K562 (cell line): ENCODE results near the gene SLC13A3. TPM values are rescaled to one million over a fixed set of nuclear protein-coding genes. Genes with fewer than 3 reads are reported as not detected.

Experiments used
- ATAC-seq: fragments of 200-7000 bp; cut with Tn5 transposase; 3 replicates; pipeline ENCODE4 v1.9.1; 2020; ENCODE audit warnings: moderate library complexity
- BruUV-seq: library from RNA; stranded (reverse); fragments of 400-500 nt; replicated peaks from 2 replicates; lab custom pipeline; 2021; lab: Mats Ljungman, UMichigan
- CTCF ChIA-PET: fragments of 300-600 bp; formaldehyde crosslinking; extraction: SDS; loops from one replicate; lab custom pipeline; 2021; ENCODE audit warnings: low intra/inter-chr PET ratio; lab: Yijun Ruan, JAX
- POLR2A ChIA-PET: fragments of 300-600, 350-650 bp; sonication (Branson Sonifier 250); formaldehyde crosslinking; extraction: SDS; loops from one replicate; lab custom pipeline; 2021; ENCODE audit warnings: antibody characterized with exemption, inconsistent platforms; lab: Yijun Ruan, JAX
- DNase-seq, 4 experiments: peaks; one replicate each; pipeline versions ENCODE4 v3.0.0 to v3.0.0-alpha.2; 2011 to 2018; ENCODE audit warnings: low spot score in 3 of 4, mixed read lengths in 3 of 4; ENCODE audit errors: extremely low read depth in 1 of 4
- FAIRE-seq: peaks from 2 replicates; lab custom pipeline; 2011; peaks lifted over from hg19 to GRCh38; lab: Jason Lieb, UNC
- H2AFZ ChIP-seq: 2 replicates; pipeline ENCODE4 v1.6.0; 2011; ENCODE audit warnings: low read depth, low read length, control low read depth, inconsistent platforms
- H3K27ac ChIP-seq: fragments of 200-600 bp; 3 replicates; pipeline ENCODE4 v1.8.0; 2011; ENCODE audit warnings: low read depth, mild to moderate bottlenecking, control low read depth, inconsistent platforms, low read length, moderate library complexity, mixed read lengths; ENCODE audit errors: extremely low read depth
- H3K27me3 ChIP-seq, 2 experiments: fragments of 300-600 bp in 1 of 2; 2 replicates in 1 of 2; 3 replicates in 1 of 2; pipeline versions ENCODE4 v1.6.0 to v1.8.0; 2011; ENCODE audit warnings: inconsistent platforms in 2 of 2, low read length in 2 of 2, mild to moderate bottlenecking in 1 of 2, mixed read lengths in 1 of 2, moderate library complexity in 1 of 2; ENCODE audit not compliant: control insufficient read depth in 2 of 2, insufficient read depth in 2 of 2
- H3K36me3 ChIP-seq: fragments of 300-600 bp; 3 replicates; pipeline ENCODE4 v1.8.0; 2011; ENCODE audit warnings: mild to moderate bottlenecking, low read length, inconsistent platforms; ENCODE audit not compliant: control insufficient read depth, insufficient read depth
- H3K4me1 ChIP-seq, 2 experiments: fragments of 200-600 bp in 1 of 2; replicated peaks in 1 of 2; 2 replicates in 1 of 2; 3 replicates in 1 of 2; pipeline versions ENCODE4 v1.5.1 to v1.8.0; 2011; ENCODE audit warnings: inconsistent platforms in 2 of 2, low read length in 2 of 2, mild to moderate bottlenecking in 1 of 2, mixed read lengths in 1 of 2, moderate library complexity in 1 of 2; ENCODE audit not compliant: control insufficient read depth in 2 of 2, insufficient read depth in 2 of 2
- H3K4me2 ChIP-seq: 2 replicates; pipeline ENCODE4 v1.6.1; 2011; ENCODE audit warnings: low read length, control low read depth, inconsistent platforms, mixed read lengths; ENCODE audit not compliant: insufficient read depth
- H3K4me3 ChIP-seq: fragments of 200-600 bp; sonication (generic), shearing (Covaris generic); 2 replicates; pipeline ENCODE4 v1.5.1; 2016; ENCODE audit warnings: control low read depth, inconsistent platforms
- H3K79me2 ChIP-seq: fragments of 200-600 bp; 3 replicates; pipeline ENCODE4 v1.8.0; 2011; ENCODE audit warnings: low read length, inconsistent platforms; ENCODE audit not compliant: control insufficient read depth, insufficient read depth
- H3K9ac ChIP-seq, 2 experiments: 2 replicates each; pipeline versions ENCODE4 v1.6.0 to v1.6.1; 2011; ENCODE audit warnings: low read depth in 2 of 2, low read length in 2 of 2, control low read depth in 1 of 2, inconsistent platforms in 1 of 2, mild to moderate bottlenecking in 1 of 2, mixed read lengths in 1 of 2; ENCODE audit not compliant: insufficient read depth in 1 of 2
- H3K9me1 ChIP-seq: one replicate; pipeline ENCODE4 v1.6.0; 2011; ENCODE audit warnings: inconsistent platforms, mild to moderate bottlenecking, low read length, moderate library complexity; ENCODE audit not compliant: control insufficient read depth, insufficient read depth
- H3K9me3 ChIP-seq: replicated peaks from 2 replicates; pipeline ENCODE4 v1.5.1; 2011; ENCODE audit warnings: low read depth, low read length, inconsistent platforms; ENCODE audit not compliant: control insufficient read depth, insufficient read depth
- H4K20me1 ChIP-seq: replicated peaks from 2 replicates; pipeline ENCODE4 v1.6.1; 2011; ENCODE audit warnings: low read length, inconsistent platforms, mixed read lengths; ENCODE audit not compliant: control insufficient read depth, insufficient read depth
- ATF1 ChIP-seq, 2 experiments: fragments of 450-650 bp in 1 of 2; IDR thresholded peaks; 2 replicates each; pipeline ENCODE4 v1.6.1; 2016; ENCODE audit warnings: missing compliant biosample characterization in 1 of 2, missing genetic modification characterization in 1 of 2
- BRF1 ChIP-seq: IDR thresholded peaks from 3 replicates; pipeline ENCODE4 v1.6.1; 2011; ENCODE audit warnings: borderline replicate concordance, mild to moderate bottlenecking; ENCODE audit not compliant: insufficient read length; ENCODE audit errors: extremely low read depth
- DNMT1 ChIP-seq: fragments of 450-650 bp; IDR thresholded peaks from 2 replicates; pipeline ENCODE4 v1.6.1; 2016; ENCODE audit warnings: antibody characterized with exemption, mild to moderate bottlenecking
- FOXK1 ChIP-seq: sonication (generic); formaldehyde crosslinking; IDR thresholded peaks from 2 replicates; pipeline ENCODE4 v1.8.0; 2022; ENCODE audit warnings: missing genetic modification reagents, mild to moderate bottlenecking, borderline replicate concordance
- HNRNPLL ChIP-seq: fragments of 200-400 bp; formaldehyde crosslinking; IDR thresholded peaks from 2 replicates; pipeline ENCODE4 v1.6.1; 2017; ENCODE audit warnings: low read length, low read depth, mild to moderate bottlenecking; ENCODE audit not compliant: poor library complexity, severe bottlenecking
- KAT8 ChIP-seq: fragments of 450-650 bp; IDR thresholded peaks from 2 replicates; pipeline ENCODE4 v1.6.1; 2016; ENCODE audit warnings: low read depth, mild to moderate bottlenecking
- NFRKB ChIP-seq: fragments of 450-650 bp; IDR thresholded peaks from 2 replicates; pipeline ENCODE4 v1.6.1; 2016; ENCODE audit warnings: low read depth
- NFYB ChIP-seq: IDR thresholded peaks from 2 replicates; pipeline ENCODE4 v1.6.1; 2011; ENCODE audit warnings: mild to moderate bottlenecking, moderate library complexity; ENCODE audit not compliant: insufficient read length; ENCODE audit errors: extremely low read depth
- PHB ChIP-seq: fragments of 250-450 bp; sonication (Bioruptor Pico); IDR thresholded peaks from 2 replicates; pipeline ENCODE4 v1.5.0; 2021
- RFX7 ChIP-seq: fragments of 250-450 bp; sonication (Bioruptor Pico); IDR thresholded peaks from 2 replicates; pipeline ENCODE4 v1.5.1; 2021; ENCODE audit warnings: mild to moderate bottlenecking
- U2AF1 ChIP-seq: fragments of 200-400 bp; formaldehyde crosslinking; optimal IDR thresholded peaks from 2 replicates; pipeline ENCODE3; 2017; ENCODE audit warnings: mild to moderate bottlenecking, low read depth, low read length, moderate library complexity
- ZBTB9 ChIP-seq: fragments of 450-650 bp; formaldehyde crosslinking; IDR thresholded peaks from 2 replicates; pipeline ENCODE4 v1.4.0; 2020; ENCODE audit warnings: mild to moderate bottlenecking, moderate library complexity
- ZEB2 ChIP-seq: fragments of 450-650 bp; IDR thresholded peaks from 2 replicates; pipeline ENCODE4 v1.6.1; 2016
- ZKSCAN1 ChIP-seq: fragments of 150-350 bp; IDR thresholded peaks from 2 replicates; pipeline ENCODE4 v1.6.1; 2016; ENCODE audit warnings: low read depth, low read length
- ZNF174 ChIP-seq: fragments of 250-450 bp; sonication (Bioruptor Pico); IDR thresholded peaks from 2 replicates; pipeline ENCODE4 v1.4.0; 2020; ENCODE audit warnings: mild to moderate bottlenecking
- ZNF639 ChIP-seq, 2 experiments: fragments of 200-800 bp in 1 of 2; sonication (Bioruptor generic) in 1 of 2; sonication (generic) in 1 of 2; formaldehyde crosslinking in 1 of 2; IDR thresholded peaks in 1 of 2; conservative IDR thresholded peaks in 1 of 2; 2 replicates each; pipeline versions ENCODE4 v1.5.0 to v1.6.1; 2016 to 2020; ENCODE audit warnings: missing compliant biosample characterization in 1 of 2, missing genetic modification characterization in 1 of 2, missing genetic modification reagents in 1 of 2
- ZNF76 ChIP-seq: fragments of 250-450 bp; sonication (Bioruptor Pico); IDR thresholded peaks from 2 replicates; pipeline ENCODE4 v1.4.0; 2020; ENCODE audit warnings: mild to moderate bottlenecking, moderate library complexity, borderline replicate concordance
- WGBS: fragments of 100-300 bp; shearing (Covaris generic); methylation state at CpG from one replicate; pipeline ENCODE4 v1.1.6; 2016; ENCODE audit warnings: low coverage, mixed read lengths; ENCODE audit not compliant: insufficient coverage; ENCODE audit errors: missing lambda C conversion rate; 5-methylcytosine and 5-hydroxymethylcytosine counted together
- in situ Hi-C: fragments of 300-500 bp; cut with MboI; formaldehyde crosslinking; loops from 4 replicates; pipeline ENCODE4 v1.15.0; 2018; ENCODE audit warnings: inconsistent platforms, mixed read lengths
- intact Hi-C: fragments of 100-400 bp; cut with micrococcal nuclease; formaldehyde crosslinking; loops from 2 replicates; pipeline ENCODE4 v1.14.2; 2022
- polyA plus RNA-seq, 8 experiments: library from polyadenylated mRNA; depleted of rRNA in 4 of 8; stranded (reverse) in 5 of 8; unstranded in 3 of 8; fragments of >200 nt; fragmentation: Nextera tagmentation in 2 of 8; fragmentation: Illumina TruSeq in 1 of 8; extraction: Ambion mirVana in 2 of 8; extraction: Trizol in 1 of 8; gene quantifications; 2 replicates each; pipeline versions ENCODE4 v1.2.1 to v1.2.3, GENCODE V29; 2011 to 2014; ENCODE audit warnings: inconsistent platforms in 1 of 8, missing spikeins in 1 of 8
- total RNA-seq, 7 experiments: library from RNA; depleted of rRNA in 6 of 7; stranded (reverse); fragments of >200 nt in 6 of 7; fragmentation: Illumina TruSeq in 2 of 7; extraction: Trizol in 2 of 7; gene quantifications; 2 replicates each; pipeline versions ENCODE4 v1.2.1 to v1.2.3, GENCODE V29; 2011 to 2021; ENCODE audit warnings: low replicate concordance in 1 of 7

SLC13A3 gene
- total and polyA plus RNA-seq, 9 of the 15 experiments (the other 6 are each of a cell fraction or from before 2014, with no cell fraction given), result 5.5 to 16.4 (median 8.5) TPM

- Histone ChIP-seq H2AFZ (no peak overlapping the region), H3K4me1 (peaks cover 0 to 9% of the 10 kb centered on the region in 2 experiments; a peak in 1 of 5 replicates), H3K9ac (no peak overlapping the region), H3K27me3 (peaks cover 3 to 44% of the 10 kb centered on the region in 2 experiments; a peak in 4 of 5 replicates), H3K36me3 (no peaks in the 10 kb centered on the region), H4K20me1 (no peaks in the 10 kb centered on the region), H3K27ac (no peak overlapping the region), H3K9me1 (no peaks in the 10 kb centered on the region), H3K4me2 (no peak overlapping the region), H3K4me3 (no peak overlapping the region), H3K79me2 (no peaks in the 10 kb centered on the region), H3K9me3 (no peaks in the 10 kb centered on the region)
- in situ Hi-C loops, result no loop called here
- ATAC-seq (no peak), FAIRE-seq (no peak), DNase-seq (no peak)
- BruUV-seq, result no TSS peak
- WGBS, result 0% methylated on average over 6 of the region's 6 CpGs
- intact Hi-C loops, result no loop called here
- ChIA-PET POLR2A (no interaction called here), CTCF (no interaction called here)
- no peak for TF ChIP-seq ZNF76 (CRISPR knock-in tag)
- no peak for TF ChIP-seq ZNF639 (CRISPR knock-in tag; conservative IDR thresholded peaks at IDR 0.05 in 1 of 2, IDR thresholded peaks at IDR 0.05 in 1 of 2)
- no peak for TF ChIP-seq HNRNPLL
- no peak for TF ChIP-seq FOXK1
- no peak for TF ChIP-seq ATF1 (CRISPR knock-in tag; IDR thresholded peaks at IDR 0.05)
- TF ChIP-seq ATF1 (tag; IDR thresholded peaks at IDR 0.05), result no peak
- TF ChIP-seq U2AF1, result no peak
- no peak for TF ChIP-seq NFRKB
- no peak for TF ChIP-seq KAT8
- TF ChIP-seq ZEB2, result no peak
- no peak for TF ChIP-seq ZBTB9 (CRISPR knock-in tag)
- no peak for TF ChIP-seq PHB (CRISPR knock-in tag)
- TF ChIP-seq BRF1, result no peak
- TF ChIP-seq NFYB, result no peak
- no peak for TF ChIP-seq DNMT1
- no peak for TF ChIP-seq RFX7 (CRISPR knock-in tag)
- TF ChIP-seq ZNF174 (CRISPR knock-in tag), result no peak
- no peak for TF ChIP-seq ZKSCAN1
Observed at GRCh38 chr20:46546936-46547335, 104.3 kb downstream of the SLC13A3 start.
